Neural cell (in vitro differentiated cells): Measurements from ENCODE around the gene NRG3.

Source experiments
- CTCF ChIP-seq: fragments of 450-650 bp; IDR thresholded peaks from 2 replicates; pipeline ENCODE4 v1.5.1; 2014; ENCODE audit warnings: antibody characterized with exemption, mild to moderate bottlenecking, moderate library complexity; ENCODE audit not compliant: poor library complexity, severe bottlenecking
- EP300 ChIP-seq: fragments of 450-650 bp; conservative IDR thresholded peaks from 2 replicates; pipeline ENCODE4 v1.6.1; 2014; ENCODE audit warnings: antibody characterized with exemption, mild to moderate bottlenecking, moderate library complexity; ENCODE audit not compliant: poor library complexity, severe bottlenecking
- EZH2 ChIP-seq: fragments of 200-600, 300-800 bp; shearing (Covaris generic), sonication (generic); IDR thresholded peaks from 2 replicates; pipeline ENCODE4 v1.6.1; 2014; ENCODE audit warnings: antibody characterized with exemption, low read length, borderline replicate concordance, mild to moderate bottlenecking; ENCODE audit not compliant: insufficient read depth, poor library complexity, severe bottlenecking
- MXI1 ChIP-seq: fragments of 450-650 bp; conservative IDR thresholded peaks from 2 replicates; pipeline ENCODE4 v1.6.1; 2014; ENCODE audit warnings: antibody characterized with exemption, mild to moderate bottlenecking; ENCODE audit not compliant: poor library complexity, severe bottlenecking
- POLR2AphosphoS5 ChIP-seq: IDR thresholded peaks from 2 replicates; pipeline ENCODE4 v1.6.1; 2012
- RAD21 ChIP-seq: fragments of 450-650 bp; conservative IDR thresholded peaks from 2 replicates; pipeline ENCODE4 v1.6.1; 2014; ENCODE audit warnings: antibody characterized with exemption, mild to moderate bottlenecking, moderate library complexity
- REST ChIP-seq: IDR thresholded peaks from 2 replicates; pipeline ENCODE4 v1.6.1; 2012; ENCODE audit warnings: borderline replicate concordance
- SMC3 ChIP-seq: fragments of 450-650 bp; conservative IDR thresholded peaks from 2 replicates; pipeline ENCODE4 v1.6.1; 2014; ENCODE audit warnings: antibody characterized with exemption, mild to moderate bottlenecking, moderate library complexity; ENCODE audit not compliant: poor library complexity
- TAF1 ChIP-seq: IDR thresholded peaks from 2 replicates; pipeline ENCODE4 v1.6.1; 2012; ENCODE audit warnings: low read depth

GRCh38 chr10:82411416-82411815, 536.4 kb downstream of the NRG3 start:
- TF ChIP-seq RAD21: no peak
- TF ChIP-seq EZH2: no peak
- no peak for TF ChIP-seq CTCF
- TF ChIP-seq EP300: no peak
- TF ChIP-seq POLR2AphosphoS5: no peak
- TF ChIP-seq TAF1: no peak
- TF ChIP-seq REST: no peak
- TF ChIP-seq SMC3: no peak
- TF ChIP-seq MXI1: no peak
